ENCODE results near the gene APLF.
"Not testable (repeated sequence)": the region's sequence is repeated elsewhere in the genome, so short reads cannot be mapped to it uniquely, and the experiment has no call there.

APLF gene

DNA sequence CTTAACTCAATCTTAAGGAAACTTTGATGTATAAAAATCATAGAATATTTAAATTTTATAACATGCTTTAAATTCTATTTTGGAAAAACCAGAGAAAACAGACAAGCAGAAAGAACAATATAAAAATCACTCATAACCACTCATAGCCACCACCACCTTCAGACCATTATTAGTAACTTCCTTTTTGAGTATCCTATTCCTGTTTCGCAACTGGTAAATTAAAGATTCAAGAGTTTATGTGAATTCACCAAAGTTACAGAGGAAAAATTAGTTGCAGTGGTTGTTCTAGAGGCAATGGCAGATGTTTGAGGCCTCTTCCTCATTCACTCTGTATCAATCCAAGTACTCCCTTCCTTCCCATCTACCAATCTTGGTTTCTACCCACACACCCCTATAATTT is 126.7 kb downstream of the APLF start:
- peak; percentile 33 for DNase-seq

DNA sequence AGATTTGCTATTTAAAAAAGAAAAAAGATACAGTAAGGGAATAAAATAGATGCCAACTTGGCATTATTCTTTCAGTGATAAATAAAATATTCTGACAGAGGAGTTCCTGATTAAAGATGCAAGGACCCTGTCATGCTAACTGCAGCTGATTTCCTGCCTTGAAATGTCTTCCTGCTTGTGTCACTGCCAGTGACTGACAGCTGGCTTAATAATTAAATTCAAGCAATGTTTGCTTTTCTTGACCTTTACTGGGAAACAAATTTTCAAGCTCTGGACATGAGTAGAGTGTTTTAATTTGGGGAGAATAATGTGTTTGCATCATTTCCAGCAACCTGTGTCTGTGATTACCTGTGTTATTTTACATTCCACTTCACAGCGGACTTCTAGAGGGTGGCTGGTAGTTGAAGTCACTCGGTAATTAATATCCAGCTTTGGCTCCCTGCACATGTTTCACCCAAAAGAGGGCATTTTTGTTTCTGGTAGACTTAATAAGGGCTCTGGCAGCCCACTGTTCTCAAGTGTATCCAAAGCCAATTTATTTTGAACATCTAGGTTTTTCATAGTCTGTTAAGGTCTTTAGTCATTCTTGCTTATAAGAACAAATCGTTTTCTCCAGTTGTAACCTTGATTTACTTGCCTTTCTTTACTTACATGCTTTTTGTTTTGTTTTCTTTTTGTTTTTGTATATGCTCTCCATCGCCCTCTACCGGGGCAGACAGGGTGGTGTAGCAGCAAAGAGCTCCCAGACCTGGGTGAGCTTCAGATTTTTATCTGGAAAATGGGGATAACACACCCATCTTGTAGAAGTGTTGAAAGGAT is 127.5 kb downstream of the APLF start:
- peak; percentile 49 for DNase-seq

DNA sequence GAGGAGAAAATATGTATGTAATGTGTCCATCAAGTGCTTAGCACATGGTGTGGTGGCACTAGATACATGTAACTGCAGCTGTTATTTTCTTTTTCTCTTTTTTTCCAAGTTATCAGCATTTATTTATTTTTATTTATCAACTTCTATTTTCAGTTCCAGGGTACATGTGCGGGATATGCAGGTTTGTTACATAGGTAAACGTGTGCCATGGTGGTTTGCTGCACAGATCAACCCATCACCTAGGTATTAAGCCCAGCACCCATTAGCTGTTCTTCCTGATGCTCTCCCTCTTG is 128.1 kb downstream of the APLF start:
- DNase-seq, result not testable (repeated sequence)

DNA sequence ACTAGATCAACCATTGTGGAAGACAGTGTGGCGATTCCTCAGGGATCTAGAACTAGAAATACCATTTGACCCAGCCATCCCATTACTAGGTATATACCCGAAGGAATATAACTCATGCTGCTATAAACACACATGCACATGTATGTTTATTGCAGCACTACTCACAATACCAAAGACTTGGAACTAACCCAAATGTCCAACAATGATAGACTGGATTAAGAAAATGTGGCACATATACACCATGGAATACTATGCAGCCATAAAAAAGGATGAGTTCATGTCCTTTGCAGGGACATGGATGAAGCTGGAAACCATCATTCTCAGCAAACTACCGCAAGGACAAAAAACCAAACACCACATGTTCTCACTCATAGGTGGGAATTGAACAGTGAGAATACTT is 133.1 kb downstream of the APLF start:
- DNase-seq, result not testable (repeated sequence)

DNA sequence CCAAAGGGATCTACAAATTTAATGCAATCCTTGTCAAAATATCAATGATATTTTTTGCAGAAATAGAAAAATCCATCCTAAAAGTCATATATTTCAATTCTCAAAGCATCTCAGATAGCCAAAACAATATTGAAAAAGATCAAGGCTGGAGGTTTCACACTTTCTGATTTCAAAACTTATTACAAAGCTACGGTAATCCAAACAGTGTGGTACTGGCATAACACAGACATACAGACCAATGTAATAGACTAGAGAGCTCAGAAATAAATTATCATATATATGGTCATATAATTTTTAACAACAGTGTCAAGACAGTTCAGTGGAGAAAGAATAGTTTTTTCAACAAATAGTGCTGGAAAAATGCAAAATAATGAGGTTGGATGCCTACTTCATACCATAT is 135.7 kb downstream of the APLF start:
- no peak for DNase-seq

DNA sequence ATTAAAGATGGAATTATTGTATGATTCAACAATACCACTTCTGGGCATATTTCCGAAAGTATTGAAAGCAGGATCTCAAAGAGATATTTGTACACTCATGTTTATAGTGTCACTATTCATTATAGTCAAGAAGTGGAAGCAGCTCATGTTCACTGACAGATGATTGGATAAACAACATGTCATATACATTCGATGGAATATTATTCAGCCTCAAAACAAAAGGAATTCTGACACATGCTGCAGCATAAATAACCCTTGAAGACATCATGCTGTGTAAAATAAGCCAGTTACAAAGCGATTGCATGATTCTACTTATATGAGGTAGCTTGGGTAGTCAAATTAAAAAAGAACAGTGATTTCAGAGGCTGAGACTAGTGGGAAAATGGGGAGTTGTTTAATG is 136.7 kb downstream of the APLF start:
- DNase-seq, result no peak

DNA sequence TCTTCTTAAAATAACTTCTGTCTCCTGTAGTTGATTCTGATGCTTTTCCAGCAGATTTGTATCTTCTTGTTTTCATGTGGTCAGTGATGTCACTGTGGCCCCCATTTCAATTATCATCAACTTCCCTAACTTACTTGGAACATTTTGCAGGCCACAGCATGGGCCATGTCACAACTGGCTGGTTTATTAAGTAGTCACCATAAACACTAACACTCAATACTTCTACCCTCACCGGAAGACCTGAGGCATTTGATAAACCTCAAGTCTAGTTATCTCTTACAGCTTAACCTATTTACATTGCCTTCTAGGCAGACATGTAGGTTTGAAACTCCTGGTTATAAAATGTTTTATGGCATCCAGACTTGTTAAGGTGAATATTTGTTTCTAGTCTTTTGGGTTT is 138.6 kb downstream of the APLF start:
- DNase-seq, result peak; percentile 1

DNA sequence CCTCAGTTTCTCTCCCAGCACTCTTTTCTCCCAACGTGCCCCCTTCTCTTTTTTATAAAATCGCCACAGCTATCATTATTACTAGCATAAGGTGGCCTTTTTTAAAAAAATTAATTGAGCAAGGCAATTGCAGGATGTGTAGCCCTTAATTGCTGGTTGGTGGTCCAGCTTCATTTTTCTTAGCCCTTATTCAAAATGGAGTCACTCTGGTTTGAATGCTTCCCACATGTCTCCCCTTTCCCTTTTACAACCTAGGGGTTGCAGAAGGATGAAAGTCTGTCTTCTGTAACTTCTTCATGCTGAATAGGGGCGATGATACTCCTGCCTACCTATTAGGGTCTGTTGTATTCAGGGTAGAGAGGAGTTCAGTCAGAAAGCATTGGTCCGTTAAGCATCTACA is 139.4 kb downstream of the APLF start:
- no peak for DNase-seq

DNA sequence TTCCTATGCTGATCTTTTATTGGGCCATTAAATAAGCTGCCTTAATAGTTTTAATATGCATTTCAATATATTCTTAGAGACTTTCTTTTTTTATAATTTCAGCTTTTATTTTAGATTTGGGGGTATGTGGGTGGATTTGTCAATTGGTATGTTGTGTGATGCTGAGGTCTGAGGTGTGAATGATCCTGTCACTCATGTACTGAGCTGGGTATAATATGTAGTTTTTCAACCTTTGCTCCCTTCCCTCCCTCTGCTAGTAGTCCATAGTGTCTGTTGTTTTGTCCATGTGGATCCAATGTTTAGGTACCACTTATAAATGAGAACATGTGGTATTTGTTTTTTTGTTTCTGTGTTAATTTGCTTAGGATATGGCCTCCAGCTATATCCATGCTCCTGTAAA is 140.5 kb downstream of the APLF start:
- no peak for DNase-seq

DNA sequence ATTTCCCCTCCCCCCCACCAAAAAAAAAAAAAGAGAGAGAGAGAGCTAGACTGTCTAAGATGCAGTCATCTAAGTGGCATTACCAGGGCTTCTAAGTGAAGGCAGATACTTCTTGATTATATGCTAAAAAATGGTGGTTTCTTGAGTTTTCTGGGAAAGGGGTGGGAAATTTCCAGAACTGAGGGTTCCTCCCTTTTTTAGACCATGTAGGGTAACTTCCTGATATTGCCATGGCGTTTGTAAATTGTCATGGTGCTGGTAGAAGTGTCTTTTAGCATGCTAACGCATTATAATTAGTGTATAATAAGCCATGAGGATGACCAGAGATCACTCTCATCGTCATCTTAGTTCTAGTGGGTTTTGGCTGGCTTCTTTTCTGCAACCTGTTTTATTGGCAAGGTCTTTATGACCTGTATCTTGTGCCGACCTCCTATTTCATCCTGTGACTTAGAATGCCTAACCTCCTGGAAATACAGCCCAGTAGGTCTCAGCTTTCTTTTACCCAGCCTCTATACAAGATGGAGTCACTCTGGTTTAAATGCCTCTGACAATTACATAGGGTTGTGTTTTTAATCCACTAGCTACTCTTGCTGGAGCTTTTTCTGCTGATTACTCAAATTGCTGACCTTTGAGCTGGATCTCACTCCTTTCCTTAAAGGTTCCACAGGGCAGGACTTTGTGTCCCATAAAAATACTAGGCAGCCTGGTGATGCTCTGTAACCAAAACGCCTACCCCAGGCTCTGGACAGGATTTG is 145.6 kb downstream of the APLF start:
- no peak for DNase-seq

DNA sequence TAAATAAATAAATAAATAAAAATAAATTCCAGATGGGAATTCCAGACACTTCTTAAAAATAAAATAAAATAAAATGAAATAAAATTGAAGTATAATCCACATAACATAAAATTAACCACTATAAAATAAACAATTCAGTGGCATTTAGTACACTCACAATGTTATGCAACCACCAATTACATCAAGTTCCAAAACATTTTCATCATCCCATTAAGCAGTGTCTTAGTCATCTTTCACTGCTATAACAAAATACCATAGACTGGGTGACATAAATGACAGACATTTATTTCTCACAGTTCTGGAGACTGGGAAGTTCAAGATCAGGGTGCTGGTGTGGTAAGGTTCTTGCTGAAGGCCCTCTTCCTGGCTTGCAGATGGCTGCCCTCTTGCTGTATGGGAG is 153.4 kb downstream of the APLF start:
- DNase-seq, result peak; percentile 69

DNA sequence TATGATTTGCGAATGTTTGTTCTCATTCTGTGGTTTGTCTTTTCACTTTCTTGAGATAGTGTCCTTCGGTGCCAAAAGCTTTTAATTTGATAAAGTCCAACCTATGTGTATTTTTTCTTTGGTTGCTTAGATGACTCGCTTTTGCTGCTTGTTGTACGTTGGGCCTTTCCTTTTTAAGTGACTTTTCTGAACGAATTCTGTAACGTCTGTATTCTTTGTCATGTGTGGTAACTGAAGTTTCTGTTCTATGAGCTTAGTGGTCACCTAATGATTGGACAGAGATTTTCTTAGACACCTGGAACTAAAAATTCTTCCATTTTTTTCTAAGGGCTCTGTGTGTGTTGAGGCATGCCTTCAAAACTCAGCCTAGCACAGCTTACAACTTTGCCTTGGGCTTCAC is 156.4 kb downstream of the APLF start:
- DNase-seq, result no peak

DNA sequence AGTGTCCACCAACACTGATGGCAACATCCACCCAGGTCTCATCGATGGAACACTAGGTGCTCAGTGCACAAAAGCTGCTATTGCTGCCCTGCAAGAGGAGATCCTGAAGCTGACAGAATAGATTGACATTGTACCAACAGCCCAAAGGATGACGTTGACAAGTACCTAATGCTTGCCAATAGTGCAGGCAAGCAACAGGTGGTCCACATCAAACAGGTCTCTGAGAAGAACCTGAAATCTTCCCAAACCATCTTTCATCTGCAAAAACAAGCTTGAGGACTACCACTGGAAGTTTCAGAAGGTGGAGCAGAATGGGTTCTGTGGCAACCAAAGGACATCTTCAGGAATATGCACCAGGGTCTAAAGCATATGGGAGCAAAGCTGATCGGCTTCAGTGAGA is 160.2 kb downstream of the APLF start:
- no peak for DNase-seq
